ENCODE data around the gene ATP8B4. TPM values are rescaled to one million over a fixed set of nuclear protein-coding genes. Genes with fewer than 3 reads are reported as not detected.

The ATP8B4 gene
- total RNA-seq, 1 experiment from 2014 or later = 0.20 TPM

- H3K27me3 ChIP-seq (ENCODE audit: insufficient read depth, low read depth) = no peaks in the 10 kb centered on the region
- no peaks in the 10 kb centered on the region for H3K79me2 ChIP-seq (ENCODE audit: low read depth)
- no peaks in the 10 kb centered on the region for H4K20me1 ChIP-seq (ENCODE audit: insufficient read depth)
- CTCF ChIA-PET = no interaction called here
- no peak overlapping the region for H3K4me3 ChIP-seq
- H2AFZ ChIP-seq = no peak overlapping the region
- intact Hi-C loops (cut with micrococcal nuclease; ENCODE audit: unreplicated experiment) = no loop called here
- no peak for TF ChIP-seq EZH2 (IDR thresholded peaks at IDR 0.05; ENCODE audit: low read depth)
- no TSS peak for BruUV-seq (replicated peaks)
- DNase-seq = no peak
- no peaks in the 10 kb centered on the region for H3K36me3 ChIP-seq (ENCODE audit: low read depth)
- no peaks in the 10 kb centered on the region for H3K9me3 ChIP-seq (ENCODE audit: insufficient read depth, low read depth)
- H3F3A ChIP-seq (ENCODE audit: insufficient read depth, low read depth) = no peaks in the 10 kb centered on the region
- no peak overlapping the region for H3K4me2 ChIP-seq
- no peak overlapping the region for H3K27ac ChIP-seq
- no peaks in the 10 kb centered on the region for H3K4me1 ChIP-seq (replicated peaks; ENCODE audit: insufficient read depth)
- H3K9me2 ChIP-seq (ENCODE audit: insufficient read depth) = no peaks in the 10 kb centered on the region
- POLR2A ChIA-PET (ENCODE audit: unreplicated experiment) = no interaction called here
These were observed 74.6 kb downstream of the ATP8B4 start for GRCh38 chr15:50044406-50044805.

- no peaks in the 10 kb centered on the region for H3K9me3 ChIP-seq (ENCODE audit: insufficient read depth, low read depth)
- H3K4me2 ChIP-seq = no peak overlapping the region
- ChIA-PET CTCF (no interaction called here), POLR2A (ENCODE audit: unreplicated experiment) (no interaction called here)
- intact Hi-C loops (cut with micrococcal nuclease; ENCODE audit: unreplicated experiment) = no loop called here
- no peaks in the 10 kb centered on the region for H3K79me2 ChIP-seq (ENCODE audit: low read depth)
- H2AFZ ChIP-seq = no peak overlapping the region
- H3K27ac ChIP-seq = no peak overlapping the region
- no peaks in the 10 kb centered on the region for H4K20me1 ChIP-seq (ENCODE audit: insufficient read depth)
- BruUV-seq (replicated peaks) = no TSS peak
- TF ChIP-seq CTCF (conservative IDR thresholded peaks at IDR 0.05) (no peak), EZH2 (IDR thresholded peaks at IDR 0.05; ENCODE audit: low read depth) (no peak)
- H3F3A ChIP-seq (ENCODE audit: insufficient read depth, low read depth) = no peaks in the 10 kb centered on the region
- no peaks in the 10 kb centered on the region for H3K27me3 ChIP-seq (ENCODE audit: insufficient read depth, low read depth)
- DNase-seq = no peak
- no peaks in the 10 kb centered on the region for H3K9me2 ChIP-seq (ENCODE audit: insufficient read depth)
- H3K4me3 ChIP-seq = no peak overlapping the region
- no peaks in the 10 kb centered on the region for H3K36me3 ChIP-seq (ENCODE audit: low read depth)
- H3K4me1 ChIP-seq (replicated peaks; ENCODE audit: insufficient read depth) = no peaks in the 10 kb centered on the region
These were observed 76.3 kb downstream of the ATP8B4 start for GRCh38 chr15:50042775-50043174.

GRCh38 chr15:50030456-50030855, 88.6 kb downstream of the ATP8B4 start:
- H3F3A ChIP-seq (ENCODE audit: insufficient read depth, low read depth) = no peaks in the 10 kb centered on the region
- H3K9me2 ChIP-seq (ENCODE audit: insufficient read depth) = no peaks in the 10 kb centered on the region
- H3K79me2 ChIP-seq (ENCODE audit: low read depth) = no peaks in the 10 kb centered on the region
- H3K4me3 ChIP-seq = no peak overlapping the region
- H2AFZ ChIP-seq = no peak overlapping the region
- H3K27ac ChIP-seq = no peak overlapping the region
- ChIA-PET POLR2A (ENCODE audit: unreplicated experiment) (no interaction called here), CTCF (no interaction called here)
- intact Hi-C loops (cut with micrococcal nuclease; ENCODE audit: unreplicated experiment) = no loop called here
- no peaks in the 10 kb centered on the region for H3K36me3 ChIP-seq (ENCODE audit: low read depth)
- H4K20me1 ChIP-seq (ENCODE audit: insufficient read depth) = no peaks in the 10 kb centered on the region
- H3K4me2 ChIP-seq = no peak overlapping the region
- BruUV-seq (replicated peaks) = no TSS peak
- H3K27me3 ChIP-seq (ENCODE audit: insufficient read depth, low read depth) = no peaks in the 10 kb centered on the region
- DNase-seq = no peak
- TF ChIP-seq EZH2 (IDR thresholded peaks at IDR 0.05; ENCODE audit: low read depth) (no peak), CTCF (conservative IDR thresholded peaks at IDR 0.05) (no peak)
- H3K9me3 ChIP-seq (ENCODE audit: insufficient read depth, low read depth) = no peaks in the 10 kb centered on the region
- H3K4me1 ChIP-seq (replicated peaks; ENCODE audit: insufficient read depth) = no peaks in the 10 kb centered on the region

GRCh38 chr15:50028326-50028725, 90.7 kb downstream of the ATP8B4 start:
- Histone ChIP-seq H3K4me2 (no peak overlapping the region), H3K27ac (no peak overlapping the region), H3F3A (ENCODE audit: insufficient read depth, low read depth) (no peaks in the 10 kb centered on the region), H3K4me1 (replicated peaks; ENCODE audit: insufficient read depth) (no peaks in the 10 kb centered on the region), H3K4me3 (no peak overlapping the region), H3K9me2 (ENCODE audit: insufficient read depth) (no peaks in the 10 kb centered on the region), H2AFZ (no peak overlapping the region), H3K36me3 (ENCODE audit: low read depth) (no peaks in the 10 kb centered on the region), H3K9me3 (ENCODE audit: insufficient read depth, low read depth) (no peaks in the 10 kb centered on the region), H3K27me3 (ENCODE audit: insufficient read depth, low read depth) (no peaks in the 10 kb centered on the region), H3K79me2 (ENCODE audit: low read depth) (no peaks in the 10 kb centered on the region), H4K20me1 (ENCODE audit: insufficient read depth) (no peaks in the 10 kb centered on the region)
- TF ChIP-seq CTCF (conservative IDR thresholded peaks at IDR 0.05) = no peak
- CTCF ChIA-PET = no interaction called here
- DNase-seq = no peak
- BruUV-seq (replicated peaks) = no TSS peak
- intact Hi-C loops (cut with micrococcal nuclease; ENCODE audit: unreplicated experiment) = no loop called here
- POLR2A ChIA-PET (ENCODE audit: unreplicated experiment) = no interaction called here
